ENCODE results near the gene DDX23. TPM values are rescaled to one million over a fixed set of nuclear protein-coding genes. Genes with fewer than 3 reads are reported as not detected.

Gene DDX23
- total RNA-seq, 1 experiment from 2014 or later = 98.1 TPM

- Histone ChIP-seq H3K18ac (ENCODE audit: insufficient read length, low read depth, low read length) (no peak overlapping the region), H4K91ac (ENCODE audit: insufficient read length, low read depth, low read length) (no peak overlapping the region), H3T11ph (ENCODE audit: low read length) (no peak overlapping the region), H3K4me1 (ENCODE audit: insufficient read depth, low read length) (0 out of 2 replicates have a peak, but pooled peaks cover 5% of the 10 kb centered on the region), H4K5ac (ENCODE audit: insufficient read length, low read depth, low read length) (no peak overlapping the region), H3K27me3 (ENCODE audit: insufficient read depth, low read length) (no peaks in the 10 kb centered on the region), H2AFZ (ENCODE audit: low read length) (no peak overlapping the region), H2BK20ac (ENCODE audit: low read depth, low read length, poor library complexity, severe bottlenecking) (no peak overlapping the region), H3K27ac (ENCODE audit: insufficient read length, low read depth, low read length) (no peak overlapping the region), H3K23ac (ENCODE audit: insufficient read length, low read depth, low read length) (no peak overlapping the region), H2AK5ac (ENCODE audit: insufficient read length, low read length) (no peak overlapping the region), H3K9ac (ENCODE audit: extremely low read depth, insufficient read length, low read length) (no peak overlapping the region), H4K20me1 (ENCODE audit: control insufficient read depth, insufficient read depth, insufficient read length) (no peaks in the 10 kb centered on the region), H3K14ac (ENCODE audit: insufficient read depth, low read length) (no peak overlapping the region), H3K9me3 (ENCODE audit: control insufficient read depth, low read depth, low read length) (no peaks in the 10 kb centered on the region), H4K8ac (replicated peaks; ENCODE audit: insufficient read length, low read depth, low read length) (no peak overlapping the region), H3K4me2 (ENCODE audit: insufficient read depth, insufficient read length, low read length) (no peak overlapping the region), H3K79me2 (ENCODE audit: insufficient read depth, low read length) (peaks cover 14% of the 10 kb centered on the region; the same call in 1 of the 2 replicates), H3K79me1 (ENCODE audit: insufficient read depth, low read depth, low read length, poor library complexity, severe bottlenecking) (peaks cover 3% of the 10 kb centered on the region), H2BK15ac (ENCODE audit: low read depth, low read length) (no peak overlapping the region), H2BK5ac (ENCODE audit: insufficient read length, low read length) (no peak overlapping the region), H3K4ac (ENCODE audit: low read depth, low read length) (no peak overlapping the region), H3K23me2 (ENCODE audit: insufficient read length, low read depth, low read length, poor library complexity, severe bottlenecking) (no peaks in the 10 kb centered on the region), H2BK12ac (ENCODE audit: insufficient read length, low read depth, low read length) (no peak overlapping the region), H2BK120ac (ENCODE audit: low read depth, low read length, poor library complexity, severe bottlenecking) (no peak overlapping the region), H3K56ac (ENCODE audit: insufficient read length, low read depth, low read length) (no peak overlapping the region)
- WGBS (ENCODE audit: extremely low coverage, insufficient read length, low lambda C conversion rate) = no CpG with 5 or more reads among the region's 4 CpGs
- Mint-ChIP-seq H3K9me3 (no peaks in the 10 kb centered on the region), H3K27ac (no peak overlapping the region), H3K27me3 (ENCODE audit: low read depth) (no peaks in the 10 kb centered on the region), H3K36me3 (ENCODE audit: insufficient read depth in 1 of 3, low read depth in 3 of 3) (peaks cover under 1 to 22% (median 12%) of the 10 kb centered on the region in 3 experiments; a peak in 6 of 7 replicates), H3K4me1 (peaks cover 14 to 19% of the 10 kb centered on the region in 2 experiments), H3K4me3 (no peak overlapping the region)
- TF ChIP-seq CTCF (conservative IDR thresholded peaks at IDR 0.05) = no peak
- DNase-seq = no peak
These were observed 2.5 kb upstream of the DDX23 start for GRCh38 chr12:48854488-48854887.

All from H9 (cell line).